NCI-H2107 treated with DMSO at 0.1 percent for 48 hours (cell line): ENCODE measurements around the gene IGF2R.
"Not testable (repeated sequence)": the region's sequence is repeated elsewhere in the genome, so short reads cannot be mapped to it uniquely, and the experiment has no call there.

ENCODE experiments used
- DNase-seq: peaks from one replicate; lab custom pipeline; 2025; ENCODE audit not compliant: unreplicated experiment; lab: John Stamatoyannopoulos, UW

IGF2R gene

GRCh38 chr6:160120087-160120486 is 151.2 kb downstream of the IGF2R start:
- no peak for DNase-seq

GRCh38 chr6:160121558-160121957 is 152.7 kb downstream of the IGF2R start, which contains the start of gene SLC22A1:
Gene SLC22A1, plus strand, starts transcription at chr6:160121815. Its CDS starts 121 bp downstream, at chr6:160121936.
- no peak for DNase-seq

DNA sequence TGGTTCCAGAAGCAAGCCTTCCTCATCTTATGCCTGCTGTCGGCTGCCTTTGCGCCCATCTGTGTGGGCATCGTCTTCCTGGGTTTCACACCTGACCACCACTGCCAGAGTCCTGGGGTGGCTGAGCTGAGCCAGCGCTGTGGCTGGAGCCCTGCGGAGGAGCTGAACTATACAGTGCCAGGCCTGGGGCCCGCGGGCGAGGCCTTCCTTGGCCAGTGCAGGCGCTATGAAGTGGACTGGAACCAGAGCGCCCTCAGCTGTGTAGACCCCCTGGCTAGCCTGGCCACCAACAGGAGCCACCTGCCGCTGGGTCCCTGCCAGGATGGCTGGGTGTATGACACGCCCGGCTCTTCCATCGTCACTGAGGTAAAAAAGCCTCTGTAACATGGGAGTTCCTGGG is 153.1 kb downstream of the IGF2R start:
- DNase-seq: no peak

- DNase-seq: no peak
Measured at GRCh38 chr6:160122744-160123143, 153.9 kb downstream of the IGF2R start.

- no peak for DNase-seq
Measured at GRCh38 chr6:160124007-160124406, 155.1 kb downstream of the IGF2R start.

- DNase-seq: no peak
Measured at GRCh38 chr6:160124605-160125004, 155.7 kb downstream of the IGF2R start.

DNA sequence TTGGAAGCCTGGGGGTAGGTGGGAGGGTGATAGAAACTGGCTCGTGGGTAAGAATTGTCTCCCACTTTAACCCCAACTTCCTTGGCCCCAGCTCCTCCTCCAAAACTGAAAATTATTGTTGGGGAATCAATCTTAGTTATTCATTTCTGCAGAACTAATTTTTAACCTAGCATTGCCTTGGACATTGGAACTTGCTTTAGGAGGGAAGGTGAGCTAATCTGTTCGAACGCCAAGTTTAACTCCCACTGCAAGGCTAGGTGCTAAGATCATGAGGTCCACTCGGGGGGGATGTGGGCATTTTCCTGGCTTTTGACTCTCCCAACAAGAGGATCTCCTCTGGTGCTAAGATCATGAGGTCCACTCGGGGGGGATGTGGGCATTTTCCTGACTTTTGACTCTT is 156.2 kb downstream of the IGF2R start:
- DNase-seq: not testable (repeated sequence)

DNA sequence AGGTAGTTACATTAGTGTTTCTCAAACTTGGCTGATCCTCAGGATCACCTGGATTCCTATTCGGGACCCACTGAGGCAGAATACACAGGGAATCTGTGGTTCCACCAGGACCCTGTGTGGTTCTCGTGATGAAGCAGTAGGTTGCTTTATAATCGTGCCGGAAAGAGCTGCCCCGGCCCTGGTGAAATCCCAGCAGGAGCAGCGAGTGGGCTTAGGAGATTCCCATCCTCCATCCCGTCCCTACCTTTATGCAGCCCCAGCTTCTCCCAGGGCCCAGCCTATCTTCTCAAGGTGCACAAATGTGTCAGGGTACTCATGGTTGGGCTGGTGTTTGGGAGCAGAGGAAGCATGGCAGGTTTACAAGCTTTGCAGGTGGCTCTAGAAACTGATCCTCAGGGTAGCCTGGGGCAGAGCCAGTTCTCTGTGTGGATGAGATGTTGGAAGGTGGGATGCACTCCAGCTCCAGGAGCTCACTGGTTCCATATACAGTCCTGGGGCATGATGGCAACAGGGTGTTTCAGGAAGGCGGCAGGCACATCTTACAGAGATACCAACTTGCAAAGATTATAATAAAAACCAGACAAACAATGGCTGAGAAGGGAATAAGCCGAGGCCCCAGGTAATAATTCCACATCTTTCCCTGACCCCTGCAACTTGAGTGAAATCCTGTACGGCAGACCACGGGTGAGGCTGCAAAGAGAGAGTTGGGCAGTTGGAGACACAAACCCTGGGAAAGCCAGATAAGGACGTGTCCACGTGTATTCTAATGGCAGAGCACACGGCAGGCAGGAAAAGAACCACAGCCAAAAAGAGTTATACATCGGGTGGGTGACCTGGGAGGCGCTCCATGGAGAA is 158.6 kb downstream of the IGF2R start:
- no peak for DNase-seq

GRCh38 chr6:160128125-160128683 is 159.3 kb downstream of the IGF2R start:
- DNase-seq: no peak

GRCh38 chr6:160128879-160129516 is 160.1 kb downstream of the IGF2R start:
- DNase-seq: no peak

DNA sequence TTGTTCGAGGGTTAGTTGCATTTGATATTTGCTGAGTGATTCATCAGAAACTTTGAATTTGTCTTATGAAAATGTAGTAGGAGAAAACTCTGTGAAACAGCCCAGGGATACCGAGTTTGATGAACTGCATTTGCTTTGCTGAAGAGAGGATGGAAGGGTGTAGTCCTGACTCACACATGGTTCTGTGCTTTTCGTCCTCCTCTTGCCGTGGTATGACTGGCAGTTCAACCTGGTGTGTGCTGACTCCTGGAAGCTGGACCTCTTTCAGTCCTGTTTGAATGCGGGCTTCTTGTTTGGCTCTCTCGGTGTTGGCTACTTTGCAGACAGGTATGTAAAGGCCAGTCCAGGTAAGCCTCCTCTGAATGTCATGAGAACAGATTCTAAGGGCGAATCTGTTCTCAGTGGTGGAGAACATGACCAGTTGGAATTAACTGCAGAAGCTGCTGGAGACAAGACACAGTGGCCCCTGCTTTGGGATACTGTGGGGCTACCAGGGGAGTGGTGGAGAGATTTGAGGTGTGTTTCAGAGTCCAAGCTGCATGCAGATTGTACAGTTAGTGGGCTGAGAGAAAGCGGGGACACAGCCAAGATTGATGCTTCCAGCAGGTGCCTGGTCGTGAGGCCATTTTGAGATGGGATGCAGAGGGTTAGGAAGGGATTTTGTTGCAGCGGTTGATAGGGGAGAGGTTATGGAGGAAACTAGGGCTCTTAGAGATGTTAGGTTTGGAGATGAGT is 161.2 kb downstream of the IGF2R start:
- no peak for DNase-seq

DNA sequence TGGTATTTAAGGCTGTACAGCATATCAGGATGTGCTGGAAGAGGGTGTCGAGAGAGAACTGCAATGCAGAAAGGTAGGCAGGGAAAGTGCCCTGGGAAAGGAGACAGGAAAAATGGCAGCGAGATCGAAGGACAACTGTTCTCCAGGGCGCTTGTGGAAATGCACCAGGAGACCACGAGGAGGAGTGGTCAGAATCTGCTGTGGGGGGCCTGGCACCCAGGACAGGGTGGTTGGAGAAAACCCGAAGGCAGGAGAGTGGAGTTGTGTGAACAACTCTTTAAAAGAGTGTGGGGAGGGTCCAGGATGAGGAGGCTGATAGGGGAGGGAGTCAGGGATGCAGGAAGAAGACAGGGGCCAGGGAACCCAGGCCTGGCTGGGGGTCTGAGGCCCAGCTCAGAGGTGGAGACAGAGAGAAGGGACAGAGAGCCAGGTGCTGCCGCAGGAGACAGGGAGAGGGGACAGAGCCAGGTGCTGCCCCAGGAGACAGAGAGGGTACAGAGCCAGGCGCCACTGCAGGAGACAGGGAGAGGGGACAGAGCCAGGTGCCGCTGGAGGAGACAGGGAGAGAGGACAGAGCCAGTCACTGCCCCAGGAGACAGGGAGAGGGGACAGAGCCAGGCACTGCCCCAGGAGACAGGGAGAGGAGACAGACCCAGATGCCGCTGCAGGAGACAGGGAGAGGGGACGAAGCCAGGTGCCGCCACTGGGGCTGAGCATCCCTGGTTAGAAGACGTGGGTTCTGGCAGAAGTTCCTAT is 162.0 kb downstream of the IGF2R start:
- no peak for DNase-seq

DNA sequence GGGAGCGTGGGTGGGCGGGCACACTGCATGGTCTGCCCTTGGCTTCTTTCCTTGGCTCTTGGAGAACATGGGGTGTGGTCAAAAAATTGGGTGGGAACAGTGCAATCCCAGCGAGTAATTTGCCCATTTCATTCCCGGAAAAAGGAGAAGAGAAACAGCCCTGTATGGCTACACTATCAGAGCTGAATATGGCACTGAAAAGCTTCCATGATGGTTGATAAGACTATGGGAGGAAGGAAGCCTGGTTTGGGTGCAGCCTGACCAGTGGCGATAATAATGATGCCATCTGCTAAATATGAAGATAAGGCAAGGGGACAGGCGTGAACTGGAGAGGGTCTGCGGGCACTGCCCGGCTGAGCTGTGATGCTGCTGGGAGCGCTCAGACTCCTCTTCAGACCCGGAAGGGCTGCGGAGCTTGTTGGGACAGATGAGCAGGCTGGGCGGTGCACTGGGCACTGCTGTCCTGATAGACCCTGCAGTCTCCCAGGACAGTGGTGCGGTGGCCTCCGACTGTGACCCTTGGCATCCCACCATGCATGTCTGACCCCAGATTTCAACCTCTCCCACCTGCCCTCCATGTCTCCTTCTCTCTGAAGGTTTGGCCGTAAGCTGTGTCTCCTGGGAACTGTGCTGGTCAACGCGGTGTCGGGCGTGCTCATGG is 162.9 kb downstream of the IGF2R start:
- no peak for DNase-seq

GRCh38 chr6:160132297-160132637 is 163.4 kb downstream of the IGF2R start:
- no peak for DNase-seq

- DNase-seq: no peak
Measured at GRCh38 chr6:160132776-160133338, 164.0 kb downstream of the IGF2R start.

GRCh38 chr6:160133441-160134336 is 164.8 kb downstream of the IGF2R start:
- no peak for DNase-seq

GRCh38 chr6:160134337-160134751 is 165.5 kb downstream of the IGF2R start:
- not testable (repeated sequence) for DNase-seq

DNA sequence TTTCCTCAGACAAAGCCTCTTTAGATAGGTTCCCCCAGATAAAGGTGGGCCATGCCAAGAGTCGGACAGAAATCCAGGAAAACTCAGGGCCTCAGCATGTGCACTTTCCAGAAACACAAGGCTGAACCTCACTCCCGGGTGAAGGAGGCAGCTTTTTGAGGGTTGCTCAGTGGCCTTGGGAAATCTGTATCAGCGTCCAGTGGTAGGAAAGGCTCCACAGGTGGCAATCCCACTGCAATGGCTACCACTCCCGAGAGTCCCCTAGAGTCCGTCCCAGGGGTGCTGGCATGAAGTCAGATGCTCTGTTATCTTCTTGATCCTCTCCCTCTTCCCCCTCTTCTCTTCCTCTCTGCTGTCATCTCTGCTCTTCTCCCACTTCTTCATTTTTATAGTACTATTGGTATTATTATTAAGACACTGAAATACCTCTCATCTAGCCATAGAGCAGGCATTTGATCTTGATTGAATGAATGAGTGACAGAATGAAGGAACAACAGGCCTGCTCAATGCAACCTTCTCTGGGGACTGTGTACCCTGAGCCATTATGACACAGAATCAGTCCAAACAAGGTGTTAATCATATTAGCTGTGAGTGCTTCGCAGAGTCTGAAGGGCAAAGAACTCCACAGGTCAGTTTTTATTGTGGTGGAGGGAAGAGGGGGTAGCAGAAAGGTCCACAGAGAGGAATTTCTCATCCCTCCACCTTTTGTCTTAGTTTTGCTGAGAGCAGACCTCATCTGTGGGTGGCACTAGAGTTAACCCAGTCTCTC is 166.1 kb downstream of the IGF2R start:
- no peak for DNase-seq
